ENCODE data around the gene ARHGAP1.

The ARHGAP1 gene

DNA sequence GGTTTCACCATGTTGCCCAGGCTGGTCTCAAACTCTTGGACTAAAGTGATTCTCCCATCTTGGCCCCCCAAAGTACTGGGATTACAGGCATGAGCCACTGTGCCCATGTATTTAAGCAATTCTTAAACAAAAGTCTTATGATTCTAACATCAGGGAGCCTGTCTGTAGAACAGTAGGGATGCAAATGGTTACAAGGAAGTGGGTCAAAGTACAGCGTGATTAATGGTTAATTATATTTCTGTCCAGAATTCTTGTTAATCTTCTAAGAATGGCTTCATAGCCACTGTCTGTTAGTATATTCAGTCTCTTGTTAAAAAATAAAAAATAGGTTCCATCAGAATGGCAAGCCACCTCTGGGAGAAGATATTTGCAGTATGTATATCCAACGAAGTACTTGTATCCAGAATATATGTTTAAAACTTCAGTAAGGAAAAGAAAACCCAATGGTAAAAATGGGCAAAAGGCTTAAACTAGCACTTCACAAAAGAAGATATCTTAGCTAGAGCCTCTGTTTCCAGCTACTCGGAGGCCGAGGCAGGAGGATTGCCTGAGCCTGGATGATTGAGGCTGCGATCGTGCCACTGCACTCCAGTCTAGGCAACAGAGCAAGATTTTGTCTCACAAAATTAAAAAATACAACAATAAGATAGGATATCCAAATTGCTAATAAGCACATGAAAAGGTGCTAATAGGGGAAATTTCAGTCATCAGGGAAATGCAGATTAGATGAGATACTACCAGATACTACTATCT lies 60.2 kb downstream of the ARHGAP1 start:
- DNase-seq (ENCODE audit: low spot score): no peak

DNA sequence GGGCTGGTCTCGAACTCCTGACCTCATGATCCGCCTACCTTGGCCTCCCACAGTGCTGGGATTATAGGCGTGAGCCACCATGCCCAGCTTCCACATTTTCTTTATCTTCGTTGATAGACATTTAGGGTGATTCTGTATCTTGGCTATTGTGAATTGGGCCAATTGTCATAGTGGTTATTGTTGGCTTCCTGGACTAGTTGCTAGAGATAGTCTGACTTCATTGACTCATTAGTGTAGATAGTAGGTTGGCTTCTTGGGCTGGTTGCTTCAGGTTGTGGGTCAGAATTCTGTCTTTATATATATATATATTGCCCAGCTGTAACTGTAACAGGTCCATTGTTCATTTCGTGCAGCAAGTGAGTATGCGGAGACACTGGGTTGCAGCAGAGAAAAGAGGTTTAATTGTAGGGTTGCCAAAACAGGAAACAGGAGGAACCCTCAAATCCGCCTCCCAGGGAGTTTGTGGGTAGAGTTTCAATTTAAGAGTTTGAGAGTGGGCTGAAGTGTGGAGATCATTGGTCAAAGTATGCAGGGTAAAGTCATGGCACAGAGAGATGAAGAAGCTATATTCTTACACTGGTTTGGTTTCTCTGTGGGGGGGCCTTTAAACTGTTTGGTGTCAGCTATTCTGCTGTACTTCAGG lies 61.1 kb downstream of the ARHGAP1 start:
- no peak for DNase-seq (ENCODE audit: low spot score)

DNA sequence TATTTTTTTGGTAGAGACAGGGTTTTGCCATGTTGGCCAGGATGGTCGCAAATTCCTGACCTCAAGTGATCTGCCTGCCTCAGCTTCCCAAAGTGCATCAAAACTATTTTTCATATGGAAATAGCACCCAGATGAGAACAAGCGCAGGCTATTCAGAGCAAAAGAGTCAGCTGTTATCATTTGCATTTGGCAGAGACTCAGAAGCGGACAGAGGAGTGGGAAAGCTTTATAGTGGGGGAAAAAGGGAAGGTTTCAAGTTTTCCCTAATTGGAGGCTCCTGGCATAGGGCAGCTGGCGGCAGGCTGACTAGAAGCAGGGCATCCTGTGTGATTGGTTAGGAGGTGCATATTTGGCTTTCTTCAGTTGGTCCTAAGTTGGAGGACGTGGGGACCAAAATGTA lies 62.9 kb downstream of the ARHGAP1 start:
- DNase-seq (ENCODE audit: low spot score): peak; percentile 75

DNA sequence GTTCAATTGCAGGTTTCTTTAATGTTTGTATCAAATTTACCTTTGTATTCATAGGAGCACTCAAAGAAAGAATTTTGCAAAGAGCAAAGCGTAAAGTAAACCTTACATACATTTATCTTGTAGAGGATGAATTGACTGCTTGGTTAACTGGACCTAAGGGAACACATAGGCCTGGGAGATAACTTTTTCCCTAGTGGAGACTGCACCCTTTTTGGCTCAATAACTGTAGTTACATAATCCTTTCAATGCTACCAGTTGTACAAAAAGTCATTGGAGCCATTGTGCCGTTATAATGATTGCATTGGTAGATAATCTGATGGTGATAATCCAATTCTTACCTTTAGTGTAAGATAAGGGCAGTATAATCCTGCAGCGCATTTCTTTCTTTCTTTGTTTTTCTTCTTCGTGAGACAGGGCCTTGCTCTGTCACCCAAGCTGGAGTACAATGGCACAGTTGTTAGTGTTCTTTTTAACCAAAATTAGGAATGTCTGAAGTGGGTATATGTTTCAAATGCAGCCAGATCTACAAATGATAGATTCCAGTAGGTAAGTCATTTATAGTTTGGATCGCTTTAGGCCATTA lies 64.8 kb downstream of the ARHGAP1 start:
- peak; percentile 59 for DNase-seq (ENCODE audit: low spot score)

DNA sequence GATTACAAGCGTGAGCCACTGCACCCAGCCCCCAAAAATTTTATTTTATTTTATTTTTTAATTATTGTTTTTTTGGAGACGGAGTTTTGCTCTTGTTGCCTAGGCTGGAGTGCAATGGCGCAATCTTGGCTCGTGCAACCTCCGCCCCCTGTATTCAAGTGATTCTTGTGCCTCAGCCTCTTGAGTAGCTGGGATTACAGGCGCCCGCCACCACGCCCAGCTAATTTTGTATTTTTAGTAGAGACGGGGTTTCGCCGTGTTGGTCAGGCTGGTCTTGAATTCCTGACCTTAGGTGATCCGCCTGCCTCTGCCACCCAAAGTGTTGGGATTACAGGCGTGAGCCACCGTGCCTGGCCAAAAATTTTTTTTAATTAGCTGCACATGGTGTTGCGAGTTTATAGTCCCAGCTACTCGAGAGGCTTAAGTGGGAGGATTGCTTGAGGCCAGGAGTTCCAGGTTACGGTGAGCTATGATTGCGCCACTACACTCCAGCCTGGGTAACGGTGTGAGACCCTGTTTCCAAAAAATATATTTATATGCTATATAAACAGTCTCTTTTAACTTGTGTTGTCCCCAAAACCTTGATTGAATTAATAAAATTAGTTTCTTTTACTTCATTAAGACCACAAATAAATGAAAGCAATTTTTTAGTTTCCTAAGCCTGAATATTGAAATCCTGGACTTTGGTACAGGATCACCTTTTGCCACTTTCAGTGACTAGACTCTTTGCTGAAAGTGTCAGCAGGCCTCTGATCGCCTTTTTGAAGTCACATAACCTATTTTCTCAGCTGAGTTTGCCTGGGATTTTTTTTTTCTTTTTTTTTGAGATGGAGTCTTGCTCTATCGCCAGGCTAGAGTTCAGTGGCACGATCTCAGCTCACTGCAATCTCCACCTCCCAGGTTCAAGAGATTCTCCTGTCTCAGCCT lies 66.9 kb downstream of the ARHGAP1 start:
- DNase-seq (ENCODE audit: low spot score): no peak

DNA sequence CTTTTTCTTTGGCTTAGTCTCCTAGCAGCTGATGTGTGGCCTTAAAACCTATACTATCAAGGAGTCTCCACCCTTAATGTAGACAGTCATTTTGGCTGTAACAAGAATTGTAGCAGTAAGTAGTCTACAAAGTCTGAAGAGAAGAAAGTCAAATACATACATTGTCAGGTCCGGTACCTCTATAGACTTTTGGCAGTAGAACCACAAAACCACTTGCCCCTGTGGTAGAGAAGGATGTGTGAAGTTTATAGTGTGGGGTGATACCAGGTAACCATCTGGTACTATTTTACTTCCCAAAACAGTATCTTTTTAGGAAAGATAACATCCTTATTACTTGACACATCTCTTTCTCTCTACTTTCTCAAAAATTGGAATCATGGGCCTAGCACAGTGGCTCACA lies 67.9 kb downstream of the ARHGAP1 start:
- no peak for DNase-seq (ENCODE audit: low spot score)

DNA sequence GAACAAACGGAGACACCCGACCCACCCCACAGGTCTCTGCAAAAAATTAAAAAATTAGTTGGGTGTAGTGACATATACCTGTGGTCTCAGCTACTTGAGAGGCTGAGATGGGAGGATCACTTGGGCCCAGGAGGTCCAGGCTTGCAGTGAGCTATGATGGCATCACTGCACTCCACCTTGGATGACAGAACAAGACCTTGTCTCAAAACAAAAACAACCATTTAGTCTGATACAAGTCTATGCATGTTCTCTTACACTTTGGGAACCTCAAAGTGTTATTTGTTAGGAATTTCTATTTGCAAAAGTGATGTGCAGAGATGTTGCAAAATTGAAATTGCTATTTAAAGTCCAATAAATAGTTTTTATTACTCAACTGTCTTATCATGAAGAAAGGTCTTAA lies 68.7 kb downstream of the ARHGAP1 start:
- DNase-seq (ENCODE audit: low spot score): no peak

DNA sequence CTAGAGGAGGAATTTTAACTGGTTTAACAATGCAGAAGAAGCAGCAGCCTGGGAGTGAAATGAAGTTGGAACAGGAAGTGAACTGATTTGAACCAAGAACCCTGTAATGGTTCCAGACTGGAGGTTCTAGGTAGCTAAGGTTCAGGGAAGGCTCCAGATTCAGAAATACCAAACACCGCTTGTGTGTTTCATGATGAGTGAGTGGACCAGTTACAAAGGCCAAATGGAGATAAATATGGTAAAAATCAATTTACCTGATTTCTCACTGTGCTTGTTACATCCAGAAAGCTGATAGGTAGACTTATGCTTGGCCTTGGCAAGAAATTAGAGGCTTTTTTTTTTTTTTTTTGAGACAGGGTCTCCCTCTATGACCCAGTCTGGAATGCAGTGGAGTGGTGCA lies 70.2 kb downstream of the ARHGAP1 start:
- DNase-seq (ENCODE audit: low spot score): no peak

DNA sequence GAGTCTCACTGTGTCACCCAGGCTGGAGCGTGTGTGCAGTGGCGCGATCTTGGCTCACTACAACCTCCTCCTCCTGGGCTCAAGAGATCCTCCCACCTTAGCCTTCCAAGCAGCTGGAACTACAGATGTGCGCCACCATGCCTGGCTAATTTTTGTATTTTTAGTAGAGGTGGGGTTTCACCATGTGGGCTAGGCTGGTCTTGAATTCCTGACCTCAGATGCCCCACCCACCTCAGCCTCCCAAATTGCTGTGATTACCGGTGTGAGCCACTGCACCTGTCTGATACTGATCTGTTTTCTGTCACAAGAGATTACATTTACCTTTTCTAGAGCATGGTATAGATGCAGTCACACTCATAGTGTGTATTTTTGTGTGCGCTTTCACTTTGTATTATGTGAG lies 71.5 kb downstream of the ARHGAP1 start:
- no peak for DNase-seq (ENCODE audit: low spot score)

All from globus pallidus (tissue), 1 donor.